Hematopoietic multipotent progenitor cell treated with erythropoietin and hydrocortisone succinate and interleukin-3 and kit ligand, for 15 days (in vitro differentiated cells): ENCODE results near the gene RPS6KA2.

Experiments
- DNase-seq: peaks from one replicate; pipeline ENCODE4 v3.0.0-alpha.2; 2015; ENCODE audit warnings: low spot score

The RPS6KA2 gene

GRCh38 chr6:166615059-166615770 is 11.8 kb downstream of the RPS6KA2 start:
- DNase-seq: no peak

DNA sequence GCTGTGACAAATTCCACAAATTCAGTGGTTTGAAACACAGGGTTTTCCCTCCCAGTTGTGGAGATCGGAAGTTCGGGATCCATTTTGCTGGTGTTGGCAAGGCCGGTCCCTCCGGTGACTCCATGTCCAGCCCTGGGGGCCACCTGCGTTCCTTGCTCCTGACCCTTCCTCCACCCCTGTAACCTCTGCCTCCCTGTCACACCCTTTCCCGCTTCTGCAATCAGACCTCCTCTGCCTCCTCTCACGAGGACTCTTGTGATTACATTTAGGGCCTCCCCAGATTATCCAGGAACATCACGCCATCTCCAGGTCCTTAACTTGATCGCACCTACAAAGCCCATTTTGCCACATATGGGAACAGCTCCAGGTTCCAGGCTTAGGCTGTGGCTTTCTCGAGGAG is 12.5 kb downstream of the RPS6KA2 start:
- DNase-seq: no peak

GRCh38 chr6:166614171-166614583 is 12.9 kb downstream of the RPS6KA2 start:
- DNase-seq: no peak

GRCh38 chr6:166613027-166613426 is 14.0 kb downstream of the RPS6KA2 start:
- no peak for DNase-seq

- no peak for DNase-seq
Measured at GRCh38 chr6:166612471-166612881, 14.6 kb downstream of the RPS6KA2 start.

DNA sequence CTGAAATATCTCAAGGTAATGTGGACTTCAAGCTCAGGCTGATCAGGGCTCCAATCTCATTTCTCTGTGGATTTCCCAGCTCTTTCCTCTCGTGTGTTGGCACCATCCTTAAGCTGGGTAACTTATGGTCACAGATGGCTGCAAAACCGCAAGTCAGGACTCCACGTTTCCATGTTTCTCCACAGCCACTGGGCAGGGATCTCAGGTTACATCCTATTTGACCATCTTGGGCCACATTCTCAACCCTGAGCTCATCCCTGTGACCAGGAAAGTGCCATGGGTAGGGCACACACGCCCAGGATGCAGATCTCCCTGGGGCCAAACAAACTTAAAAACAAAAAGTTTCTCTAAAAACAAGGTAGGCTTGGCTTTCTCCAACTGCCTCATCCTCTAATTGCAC is 15.4 kb downstream of the RPS6KA2 start:
- DNase-seq: no peak

DNA sequence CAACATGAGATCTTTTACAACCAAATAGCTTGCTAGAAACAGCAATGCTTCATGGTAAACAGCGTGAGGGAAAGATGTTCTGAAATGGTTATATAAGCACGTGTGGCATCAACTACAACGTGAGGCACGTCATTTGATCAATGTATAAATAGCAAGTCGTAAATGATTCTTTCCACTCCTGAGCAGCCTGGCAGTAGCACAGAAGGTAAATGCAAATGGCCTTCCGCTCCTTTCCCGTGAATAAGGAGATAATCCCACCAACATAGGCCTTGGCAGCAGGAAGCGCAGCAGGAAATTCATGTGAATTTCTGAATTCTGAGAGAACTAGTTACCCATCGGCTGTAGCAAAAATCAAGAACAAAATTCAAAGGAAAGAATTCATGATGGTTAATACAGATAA is 17.0 kb downstream of the RPS6KA2 start:
- no peak for DNase-seq

DNA sequence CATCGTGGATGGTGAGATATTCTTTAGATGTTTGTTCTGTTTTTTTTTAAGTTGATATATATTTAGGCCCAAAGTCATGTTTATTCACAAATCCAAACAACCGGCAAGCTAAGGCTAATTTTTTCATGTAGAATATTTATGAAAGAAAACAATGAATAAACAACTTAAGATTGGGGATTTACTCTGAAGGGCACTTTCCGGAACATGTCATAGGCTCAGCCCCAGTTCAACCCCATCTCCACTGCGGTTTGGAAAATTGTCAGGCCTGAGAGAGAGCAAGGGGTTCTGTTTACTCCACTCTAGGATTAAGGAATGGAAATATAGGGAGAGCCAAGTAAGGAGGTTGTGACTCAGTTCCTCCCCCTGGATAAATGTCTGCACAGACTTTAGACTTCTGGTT is 18.3 kb downstream of the RPS6KA2 start:
- no peak for DNase-seq

- DNase-seq: no peak
Measured at GRCh38 chr6:166605752-166606151, 21.3 kb downstream of the RPS6KA2 start.

DNA sequence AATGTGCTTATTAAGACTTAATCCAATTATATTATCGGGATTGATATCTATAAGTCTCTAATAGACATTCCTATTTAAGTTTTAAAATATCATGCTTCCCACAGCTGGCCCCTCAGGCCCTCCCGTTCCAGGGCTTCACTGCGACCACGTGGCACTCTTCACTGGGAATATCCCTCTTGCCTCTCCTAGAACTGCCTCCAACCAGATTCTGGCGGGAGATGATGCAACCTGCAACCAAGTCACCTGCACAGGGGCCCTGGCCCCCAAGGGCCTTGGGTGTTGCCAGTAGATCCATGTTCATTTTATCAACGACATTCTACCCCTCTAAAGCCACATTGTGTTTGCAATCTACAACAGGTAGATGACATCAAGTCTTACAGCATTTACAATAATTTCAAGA is 22.1 kb downstream of the RPS6KA2 start:
- no peak for DNase-seq

DNA sequence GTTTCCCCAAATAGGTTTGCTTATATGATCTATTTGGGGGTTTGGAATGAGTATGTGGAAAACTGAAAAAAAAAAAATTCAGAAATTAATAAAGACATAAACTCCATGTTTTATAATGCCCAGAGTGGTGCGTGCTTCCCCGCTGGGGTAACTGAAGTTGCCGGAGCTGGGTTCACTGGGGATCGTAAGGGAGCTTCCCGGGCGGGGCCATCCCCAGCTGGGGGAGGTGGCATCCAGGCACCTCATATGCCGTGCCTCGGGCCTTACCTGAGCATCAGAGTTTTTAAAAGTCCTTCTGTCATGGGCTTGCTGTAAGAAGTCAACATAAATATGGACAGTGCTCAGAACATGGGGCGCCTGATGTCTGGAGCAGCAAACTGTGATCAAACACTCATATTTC is 22.7 kb downstream of the RPS6KA2 start:
- no peak for DNase-seq

GRCh38 chr6:166603043-166603690 is 23.9 kb downstream of the RPS6KA2 start:
- no peak for DNase-seq

DNA sequence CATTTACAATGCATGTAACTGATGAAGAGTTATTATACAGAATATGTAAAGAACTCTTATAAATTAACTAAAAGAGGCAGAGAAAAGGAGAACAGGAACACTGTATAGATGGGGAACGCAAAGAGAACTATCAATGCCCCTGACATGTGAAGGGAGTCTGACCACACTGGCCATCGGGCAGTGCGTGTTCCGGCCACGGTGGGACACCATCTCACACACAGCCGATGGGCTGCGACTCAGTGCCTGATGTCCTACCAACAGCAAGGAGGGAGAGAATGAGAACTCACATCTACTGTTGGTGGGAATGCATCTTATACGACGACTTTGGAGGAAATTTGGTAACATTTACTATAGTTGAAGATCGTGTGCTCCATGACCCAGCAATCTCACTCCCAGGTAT is 25.1 kb downstream of the RPS6KA2 start:
- DNase-seq: no peak

GRCh38 chr6:166600931-166601330 is 26.1 kb downstream of the RPS6KA2 start:
- DNase-seq: no peak

DNA sequence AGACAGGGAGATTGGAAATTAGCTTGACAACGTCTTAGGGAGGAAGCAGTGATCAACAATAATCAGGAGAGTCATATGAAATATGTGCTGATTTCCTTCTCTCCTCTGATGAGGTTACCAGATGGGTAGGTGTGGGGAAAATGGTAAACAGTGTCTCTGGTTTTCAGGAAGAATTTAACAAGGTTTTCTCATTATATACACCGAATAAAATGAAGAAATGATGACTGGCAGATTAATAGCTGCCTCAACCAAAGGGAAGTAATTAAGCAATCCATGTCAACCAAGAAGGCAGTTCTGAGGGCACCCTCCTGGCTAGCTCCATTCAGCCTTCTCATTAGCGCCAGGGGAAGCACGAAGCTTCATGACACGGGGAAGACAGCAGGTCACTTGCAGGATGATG is 27.8 kb downstream of the RPS6KA2 start:
- DNase-seq: no peak

DNA sequence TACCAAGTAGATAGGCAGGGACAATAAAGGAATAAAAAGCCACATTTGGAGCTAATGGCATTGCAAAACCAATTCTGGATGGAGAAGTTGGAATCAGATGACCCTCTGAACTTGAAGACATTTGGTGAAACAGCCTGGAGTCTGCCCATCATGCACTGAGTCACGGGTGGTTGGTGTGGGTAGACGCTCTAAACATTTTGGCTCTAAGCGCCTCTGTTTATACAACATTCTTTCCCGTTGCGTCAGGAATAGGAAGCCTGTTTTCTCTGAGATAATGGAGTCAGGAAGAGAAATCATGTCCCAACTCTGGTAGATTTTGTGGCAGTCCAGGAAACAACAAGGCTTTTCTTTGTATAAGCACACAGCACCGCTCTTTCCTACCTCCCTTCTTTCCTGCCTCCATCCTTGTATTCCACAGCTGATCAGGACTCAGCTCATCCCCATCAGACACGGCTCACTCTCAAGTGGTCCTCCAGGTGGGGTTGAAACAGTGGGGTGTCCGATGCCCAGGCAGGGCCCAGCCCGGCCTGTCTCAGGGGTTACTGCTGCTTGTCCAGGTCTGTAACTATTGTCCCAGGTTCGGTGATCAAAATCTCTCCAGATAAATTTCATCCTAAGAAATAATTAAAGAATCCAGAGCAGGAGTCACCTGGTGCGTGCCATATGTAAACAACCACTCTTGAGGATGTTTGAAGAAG is 28.5 kb downstream of the RPS6KA2 start:
- no peak for DNase-seq

GRCh38 chr6:166597711-166598440 is 29.2 kb downstream of the RPS6KA2 start:
- no peak for DNase-seq

GRCh38 chr6:166596776-166597507 is 30.1 kb downstream of the RPS6KA2 start:
- no peak for DNase-seq

GRCh38 chr6:166595949-166596348 is 31.1 kb downstream of the RPS6KA2 start:
- DNase-seq: no peak

- no peak for DNase-seq
Measured at GRCh38 chr6:166595061-166595780, 31.8 kb downstream of the RPS6KA2 start.

GRCh38 chr6:166592821-166593220 is 34.2 kb downstream of the RPS6KA2 start:
- no peak for DNase-seq
